Colon (tissue), 2 donors: ENCODE results near the gene GADD45B.
"Not testable (repeated sequence)": the region's sequence is repeated elsewhere in the genome, so short reads cannot be mapped to it uniquely, and the experiment has no call there.

Experiments used
- FAIRE-seq: peaks from 2 replicates; lab custom pipeline; 2012; peaks lifted over from hg19 to GRCh38; lab: Jason Lieb, UNC
- donor health status: control.
- donor health status: control.

GADD45B gene

DNA sequence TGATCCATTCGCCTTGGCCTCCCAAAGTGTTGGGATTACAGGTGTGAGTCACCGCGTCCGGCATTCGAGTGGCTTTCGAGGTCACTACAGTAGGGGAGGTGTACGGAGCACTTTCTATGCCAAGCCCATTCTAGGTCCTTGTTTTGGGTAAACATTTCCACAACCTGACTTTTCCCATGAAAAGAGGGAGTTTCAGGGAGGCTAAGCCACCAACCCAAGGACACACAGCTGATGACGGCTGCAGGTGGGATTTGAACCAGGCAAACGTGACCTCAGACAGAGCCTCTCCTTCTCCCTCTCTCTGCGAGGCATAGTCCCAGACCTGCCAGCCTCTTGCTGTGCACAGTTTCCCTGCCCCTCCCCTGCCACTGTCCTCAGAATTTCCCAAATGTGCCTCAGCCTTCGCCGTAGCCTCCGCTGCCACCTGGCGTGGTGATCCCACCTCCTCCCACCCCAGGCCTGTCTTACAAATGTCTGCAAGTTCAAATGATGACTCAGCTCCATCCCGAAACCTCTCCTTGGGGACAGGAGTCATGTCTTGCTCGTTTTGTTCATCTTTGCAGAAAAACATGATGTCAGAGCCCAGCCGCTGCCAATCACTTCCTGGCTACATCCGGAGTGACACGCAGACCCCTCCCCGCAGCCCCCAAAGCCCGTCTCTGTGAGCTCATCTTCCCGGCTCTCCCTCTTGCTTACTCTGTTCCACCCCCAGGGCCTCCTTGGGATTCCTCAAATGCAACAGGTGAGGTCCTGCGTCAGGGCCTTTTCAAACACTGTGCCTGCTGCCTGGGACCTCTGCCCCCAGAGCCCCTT is 6.6 kb upstream of the GADD45B start:
- no peak for FAIRE-seq

DNA sequence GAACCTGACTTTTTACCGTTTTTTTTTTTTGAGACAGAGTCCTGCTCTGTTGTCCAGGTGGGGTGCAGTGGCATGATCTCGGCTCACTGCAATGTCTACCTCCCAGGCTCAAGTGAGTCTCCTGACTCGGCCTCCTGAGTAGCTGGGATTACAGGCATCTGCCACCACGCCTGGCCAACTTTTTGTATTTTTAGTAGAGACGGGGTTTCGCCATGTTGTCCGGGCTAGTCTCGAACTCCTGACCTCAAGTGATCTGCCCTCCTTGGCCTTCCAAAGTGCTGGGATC is 6.1 kb upstream of the GADD45B start:
- FAIRE-seq, result not testable (repeated sequence)

DNA sequence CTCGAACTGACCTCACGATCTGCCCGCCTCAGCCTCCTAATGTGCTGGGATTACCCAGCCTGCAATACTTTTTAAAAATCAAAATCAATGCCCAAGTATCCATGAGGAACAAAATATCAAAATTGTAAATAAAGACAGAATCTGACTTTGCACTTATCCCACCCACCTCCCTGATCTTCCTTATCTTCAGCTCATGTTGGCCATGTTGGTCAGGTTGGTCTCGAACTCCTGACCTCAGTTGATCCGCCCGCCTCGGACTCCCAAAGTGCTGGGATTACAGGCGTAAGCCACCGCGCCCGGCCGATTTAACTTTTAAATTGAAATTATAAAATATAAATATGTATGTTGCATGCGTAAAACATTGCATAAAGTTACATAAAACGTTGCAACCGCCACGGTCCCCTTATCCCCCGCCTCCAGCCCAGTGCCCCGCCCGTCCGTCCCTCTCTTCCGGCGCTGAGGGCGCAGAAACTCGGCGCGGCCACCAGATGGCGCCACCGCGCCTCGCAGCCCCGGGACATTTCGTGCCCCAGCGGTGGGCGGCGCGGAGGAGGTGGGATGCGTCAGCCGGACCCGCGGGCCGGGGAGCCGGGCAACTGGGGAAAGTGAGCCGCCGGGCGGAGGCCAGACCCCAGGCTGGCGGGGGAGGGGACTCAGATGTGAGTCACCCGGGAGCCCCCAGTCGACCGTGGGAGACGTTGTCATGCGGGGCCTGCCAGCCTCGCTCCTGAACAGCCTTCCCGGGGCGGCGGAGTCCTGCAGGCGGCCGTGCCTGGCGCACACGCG is 1.5 kb upstream of the GADD45B start:
- FAIRE-seq, result no peak

DNA sequence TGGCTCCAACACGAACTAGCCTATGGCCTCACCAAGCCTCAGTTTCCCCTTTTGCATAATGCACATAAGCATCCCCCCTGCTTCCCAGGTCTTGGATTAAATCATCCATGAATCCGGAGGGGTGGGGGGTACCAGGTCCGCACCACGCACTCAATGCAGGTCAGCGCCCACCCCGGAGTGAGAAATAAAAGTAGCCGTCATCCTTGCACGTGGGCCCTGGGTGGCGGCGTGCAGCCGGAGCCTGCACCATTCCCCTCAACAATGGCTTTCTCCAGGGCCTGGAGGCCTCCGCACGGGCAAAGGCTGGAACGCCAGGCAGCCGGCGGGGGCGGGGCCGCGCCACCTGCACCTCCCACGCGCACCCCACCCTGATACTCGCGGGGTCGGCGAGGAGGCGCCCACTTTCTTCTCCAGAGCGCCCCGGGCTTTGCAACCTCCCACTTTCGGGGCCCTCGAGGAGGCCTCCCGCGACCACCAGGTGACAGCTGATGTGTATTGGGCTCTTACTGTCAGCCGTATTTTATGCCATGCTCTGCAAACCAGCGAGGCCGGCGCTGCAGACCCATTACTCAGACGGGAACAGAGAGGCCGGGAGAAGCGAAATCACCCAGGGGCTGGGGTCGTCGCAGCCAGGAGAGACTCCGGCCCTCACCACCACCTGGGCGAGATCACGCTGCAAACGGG is 767 bp upstream of the GADD45B start:
- FAIRE-seq, result no peak

DNA sequence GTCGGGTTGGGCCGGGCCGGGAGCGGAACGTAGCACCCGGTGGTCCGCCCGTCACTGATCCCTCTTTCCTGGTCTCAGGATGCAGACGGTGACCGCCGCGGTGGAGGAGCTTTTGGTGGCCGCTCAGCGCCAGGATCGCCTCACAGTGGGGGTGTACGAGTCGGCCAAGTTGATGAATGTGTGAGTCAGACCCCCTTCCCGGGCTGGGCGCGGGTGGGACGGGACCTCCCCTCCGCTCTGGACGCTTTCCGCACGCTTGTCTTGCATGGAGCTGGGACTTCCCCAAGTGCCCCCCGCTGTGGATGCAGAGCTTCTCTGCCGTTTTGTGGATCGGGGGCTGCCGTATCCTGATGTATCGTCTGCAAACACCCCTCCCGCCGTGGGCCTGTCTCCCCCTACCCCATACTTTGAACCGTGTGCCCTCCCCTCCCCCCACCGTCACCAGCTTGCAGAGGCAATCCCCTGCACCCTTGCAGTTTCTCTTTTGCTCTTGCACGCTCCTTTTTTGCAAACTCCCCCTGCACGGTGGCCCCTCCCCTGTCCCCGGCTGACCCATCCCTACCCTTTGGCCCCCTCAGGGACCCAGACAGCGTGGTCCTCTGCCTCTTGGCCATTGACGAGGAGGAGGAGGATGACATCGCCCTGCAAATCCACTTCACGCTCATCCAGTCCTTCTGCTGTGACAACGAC is 669 bp downstream of the GADD45B start:
- FAIRE-seq, result no peak

DNA sequence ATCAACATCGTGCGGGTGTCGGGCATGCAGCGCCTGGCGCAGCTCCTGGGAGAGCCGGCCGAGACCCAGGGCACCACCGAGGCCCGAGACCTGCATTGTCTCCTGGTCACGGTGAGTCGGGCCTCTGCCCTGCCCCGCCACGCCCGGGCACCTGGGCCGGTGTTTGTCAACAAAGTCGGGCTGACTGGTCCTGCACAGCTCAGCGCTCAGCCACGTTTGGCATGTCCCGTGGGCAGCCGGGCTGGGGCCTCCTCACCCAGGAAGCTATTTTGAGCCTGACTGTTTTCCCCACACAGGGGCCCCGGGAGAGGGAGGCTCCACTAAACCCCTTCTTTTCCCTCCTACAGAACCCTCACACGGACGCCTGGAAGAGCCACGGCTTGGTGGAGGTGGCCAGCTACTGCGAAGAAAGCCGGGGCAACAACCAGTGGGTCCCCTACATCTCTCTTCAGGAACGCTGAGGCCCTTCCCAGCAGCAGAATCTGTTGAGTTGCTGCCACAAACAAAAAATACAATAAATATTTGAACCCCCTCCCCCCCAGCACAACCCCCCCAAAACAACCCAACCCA is 1.3 kb downstream of the GADD45B start:
- no peak for FAIRE-seq

DNA sequence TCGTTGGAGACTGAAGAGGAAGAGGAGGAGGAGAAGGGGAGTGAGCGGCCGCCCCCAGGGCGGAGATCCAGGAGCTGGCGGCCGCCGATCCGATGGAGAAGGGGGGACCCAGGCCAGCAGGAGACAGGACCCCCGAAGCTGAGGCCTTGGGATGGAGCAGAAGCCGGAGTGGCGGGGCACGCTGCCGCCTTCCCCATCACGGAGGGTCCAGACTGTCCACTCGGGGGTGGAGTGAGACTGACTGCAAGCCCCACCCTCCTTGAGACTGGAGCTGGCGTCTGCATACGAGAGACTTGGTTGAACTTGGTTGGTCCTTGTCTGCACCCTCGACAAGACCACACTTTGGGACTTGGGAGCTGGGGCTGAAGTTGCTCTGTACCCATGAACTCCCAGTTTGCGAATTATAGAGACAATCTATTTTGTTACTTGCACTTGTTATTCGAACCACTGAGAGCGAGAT is 1.8 kb downstream of the GADD45B start:
- FAIRE-seq, result no peak

DNA sequence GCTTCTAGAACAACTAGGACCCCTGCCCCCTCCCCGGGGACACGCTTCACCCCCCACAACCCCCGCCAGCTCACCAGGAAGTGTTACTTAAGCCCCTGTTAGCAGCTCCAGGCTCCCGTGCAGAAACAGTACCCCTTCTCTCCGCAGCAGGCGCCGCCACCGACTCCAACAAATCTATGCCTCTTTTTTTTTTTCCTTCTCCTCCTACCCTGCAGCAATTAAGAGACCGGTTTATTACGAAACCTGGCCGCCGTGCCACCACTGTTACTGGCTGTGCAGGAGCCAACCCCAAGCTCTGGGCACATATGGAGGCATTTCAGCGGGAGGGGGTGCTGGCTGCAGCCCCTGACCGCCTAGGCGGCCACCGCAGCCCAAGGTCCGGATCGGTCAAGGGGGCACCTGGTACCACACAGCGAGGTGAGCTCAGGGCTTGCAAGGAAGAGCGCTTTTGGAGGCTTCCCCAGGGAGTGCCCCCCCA is 2.4 kb downstream of the GADD45B start:
- no peak for FAIRE-seq

DNA sequence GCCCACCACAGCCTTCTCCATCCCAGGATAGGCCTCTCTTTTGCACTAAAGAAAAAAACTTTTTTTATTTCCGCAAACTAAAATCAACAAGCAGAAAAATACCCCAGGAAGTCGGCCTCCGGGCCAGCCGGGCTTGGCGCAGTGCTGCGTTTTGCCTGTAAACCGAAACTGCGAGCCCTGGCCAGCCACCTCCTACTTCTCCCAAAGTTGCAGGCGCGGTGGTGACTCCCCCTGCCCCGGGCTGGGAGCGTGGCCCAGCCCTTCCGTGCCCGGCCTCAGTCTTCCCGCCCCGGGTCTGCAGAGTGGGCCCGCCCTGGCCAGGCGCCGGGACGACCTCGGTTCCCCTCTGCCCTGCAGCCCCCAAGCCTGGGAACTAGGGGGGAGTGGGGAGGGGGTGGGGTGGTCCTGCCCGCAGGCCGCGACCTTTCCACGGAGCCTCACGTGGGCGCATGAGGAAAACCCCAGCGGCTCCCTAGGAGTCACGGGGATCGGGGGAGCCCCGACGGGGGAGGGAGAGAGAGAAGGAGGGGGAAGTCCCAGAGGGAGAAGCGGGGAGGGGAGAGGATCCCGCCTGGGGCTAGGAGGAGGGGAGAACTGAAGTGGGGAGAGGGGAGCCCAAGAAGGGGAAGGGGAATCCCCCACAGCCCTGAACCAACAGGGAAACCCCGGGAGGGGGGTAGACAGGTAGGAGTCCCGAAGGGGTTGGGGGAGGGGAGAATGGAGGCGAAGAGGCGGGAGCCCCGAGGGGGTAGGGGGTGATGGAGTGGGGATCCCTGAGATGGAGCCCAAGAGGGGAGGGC is 3.0 kb downstream of the GADD45B start:
- FAIRE-seq, result no peak

DNA sequence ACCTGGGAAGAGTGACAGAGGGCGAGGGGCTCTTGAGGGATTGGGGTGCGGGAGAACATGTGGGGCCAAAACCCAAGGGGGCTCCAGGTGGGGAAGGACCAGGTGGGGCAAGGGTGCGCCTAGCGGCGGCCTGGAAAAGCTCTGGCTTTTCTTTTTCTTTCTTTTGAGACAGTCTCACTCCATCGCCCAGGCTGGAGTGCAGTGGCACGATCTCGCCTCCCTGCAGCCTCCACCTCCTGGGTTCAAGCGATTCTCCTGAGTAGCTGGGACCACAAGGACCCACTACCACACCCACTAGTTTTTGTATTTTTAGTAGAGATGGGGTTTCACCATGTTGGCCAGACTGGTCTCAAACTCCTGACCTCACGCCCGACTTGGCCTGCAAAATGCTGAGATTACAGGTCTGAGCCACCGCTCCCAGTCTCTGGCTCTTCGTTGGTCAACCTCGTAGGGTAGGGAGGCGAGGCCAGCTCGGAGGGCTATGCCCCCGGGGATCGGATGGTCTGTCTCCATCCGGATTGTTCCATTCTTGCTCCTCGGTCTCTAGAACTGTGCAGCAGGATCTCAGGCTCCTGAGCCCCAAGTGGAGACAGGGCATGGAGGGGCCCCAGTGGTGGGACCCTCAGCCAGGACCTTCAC is 3.7 kb downstream of the GADD45B start:
- no peak for FAIRE-seq

DNA sequence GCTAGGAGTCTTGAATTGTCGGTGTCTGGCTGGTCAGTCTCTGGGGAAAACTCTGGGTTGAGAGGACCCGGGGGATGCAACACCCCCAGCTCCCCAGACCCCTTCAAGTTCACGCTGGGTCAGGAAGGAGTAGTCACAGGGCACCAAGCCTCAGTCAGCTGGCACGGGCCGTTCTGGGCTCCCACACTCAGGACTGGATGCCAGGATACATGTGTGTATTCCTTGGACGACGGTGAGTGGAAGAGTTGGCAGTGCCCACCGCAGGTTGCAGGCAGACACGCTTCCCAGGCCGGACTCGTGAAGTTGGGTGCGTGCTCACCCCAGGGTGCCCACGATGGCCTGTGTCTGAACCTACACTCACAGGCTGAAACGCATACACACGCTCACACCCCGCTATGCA is 5.5 kb downstream of the GADD45B start:
- no peak for FAIRE-seq

DNA sequence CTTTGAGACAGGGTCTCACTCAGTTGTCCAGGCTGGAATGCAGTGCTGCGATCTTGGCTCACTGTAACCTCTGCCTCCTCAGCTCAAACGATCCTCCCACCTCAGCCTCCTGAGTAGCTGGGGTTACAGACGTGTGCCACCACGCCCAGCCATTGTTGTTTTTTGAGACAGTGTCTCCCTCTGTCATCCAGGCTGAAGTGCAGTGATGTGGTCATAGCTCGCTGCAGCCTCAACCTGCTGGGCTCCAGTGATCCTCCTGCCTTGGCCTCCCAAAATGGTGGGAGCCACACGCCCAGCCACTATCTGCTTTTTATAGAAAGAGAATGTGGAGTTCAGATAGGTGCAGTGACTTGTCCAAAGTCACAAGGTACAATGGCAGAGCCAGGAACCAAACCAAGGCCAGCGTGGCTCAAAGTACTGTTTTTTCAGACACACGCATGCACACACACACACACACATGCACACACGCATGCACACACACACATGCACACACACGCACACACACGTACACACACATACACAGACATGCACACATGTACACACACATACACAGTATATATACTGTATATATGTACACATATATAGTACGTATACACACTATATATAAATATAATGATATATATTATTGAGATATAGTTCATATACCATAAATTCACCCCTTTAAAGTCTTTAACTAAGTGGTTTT is 6.6 kb downstream of the GADD45B start:
- FAIRE-seq, result no peak

DNA sequence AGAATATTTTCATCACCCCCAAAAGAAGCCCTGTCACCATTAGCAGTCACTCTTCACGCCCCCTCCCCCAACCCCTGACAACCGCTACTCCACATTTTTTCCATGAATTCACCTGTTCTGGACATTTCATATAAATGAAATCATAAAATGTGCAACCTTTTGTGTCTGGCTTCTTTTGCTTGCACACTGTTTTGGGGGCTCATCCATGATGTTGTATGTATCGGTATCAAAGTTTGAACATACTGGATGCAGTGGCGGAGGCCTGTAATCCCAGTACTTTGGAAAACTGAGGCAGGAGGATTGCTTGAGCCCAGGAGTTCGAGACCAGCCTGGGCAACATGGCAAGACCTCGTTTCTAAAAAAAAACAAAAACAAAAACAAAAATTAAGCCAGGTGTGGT is 7.2 kb downstream of the GADD45B start:
- FAIRE-seq, result no peak

DNA sequence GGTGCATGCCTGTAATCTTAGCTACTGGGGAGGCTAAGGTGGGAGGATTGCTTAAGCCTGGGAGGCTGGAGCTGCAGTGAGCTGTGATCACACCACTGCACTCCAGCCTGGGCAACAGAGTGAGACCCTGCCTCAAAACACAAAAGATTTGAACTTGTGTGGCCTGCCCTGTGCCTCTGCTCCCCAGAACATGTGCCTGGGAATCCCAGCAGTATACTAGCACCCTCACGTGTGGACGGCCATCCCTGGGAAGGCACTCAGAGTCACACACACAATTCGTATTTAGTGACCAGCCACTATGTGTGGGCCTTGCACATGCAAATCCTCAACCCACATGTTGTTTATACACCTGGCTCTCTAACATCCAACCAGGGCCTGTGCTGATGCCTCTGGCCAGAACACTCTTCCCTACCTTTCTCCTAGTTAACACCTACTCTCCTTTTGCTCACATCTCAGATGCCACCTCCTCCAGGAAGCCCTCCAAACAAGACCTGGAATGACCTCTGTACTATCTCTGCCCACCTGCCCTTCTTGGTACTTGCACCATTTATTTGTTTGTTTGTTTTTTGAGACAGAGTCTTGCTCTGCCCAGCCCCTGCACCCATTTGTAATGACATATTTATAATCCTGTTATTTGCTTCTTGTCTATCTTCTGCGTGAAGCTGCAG is 7.7 kb downstream of the GADD45B start:
- no peak for FAIRE-seq

DNA sequence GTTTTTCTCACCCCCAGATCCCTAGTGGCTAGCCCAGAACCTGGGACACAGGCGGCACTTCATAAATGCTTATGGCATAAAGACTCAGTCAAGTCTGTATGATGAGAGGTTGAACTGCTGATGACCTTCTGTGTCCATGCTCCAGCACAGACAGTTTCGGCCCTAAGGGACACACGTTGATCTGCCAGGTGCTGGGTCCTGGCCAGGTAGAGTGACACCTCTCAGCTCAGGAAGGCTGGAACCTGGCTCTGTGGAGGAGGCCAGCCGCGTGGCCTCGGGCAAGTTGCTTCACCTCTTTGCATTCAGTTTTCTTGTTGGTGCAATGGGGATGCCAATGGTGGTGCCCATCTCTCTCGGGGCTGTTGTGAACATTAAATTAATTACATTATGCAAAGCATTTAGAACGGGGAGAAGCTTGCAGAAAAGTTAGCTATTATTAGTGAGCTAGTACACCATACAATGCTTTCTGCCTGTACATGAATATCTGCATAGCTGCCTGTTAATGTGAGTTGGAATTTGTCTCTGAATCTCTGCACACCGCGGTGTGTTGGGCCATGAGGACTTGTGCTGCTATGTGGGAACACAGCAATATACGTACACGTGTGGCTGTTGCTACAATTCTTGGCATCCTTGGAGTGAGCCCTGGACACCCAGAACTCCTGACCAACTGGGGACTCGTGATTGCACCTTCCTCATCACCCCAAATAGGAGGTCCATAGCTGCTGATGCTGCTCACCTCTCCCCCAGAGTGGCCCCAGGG is 8.4 kb downstream of the GADD45B start:
- FAIRE-seq, result no peak

DNA sequence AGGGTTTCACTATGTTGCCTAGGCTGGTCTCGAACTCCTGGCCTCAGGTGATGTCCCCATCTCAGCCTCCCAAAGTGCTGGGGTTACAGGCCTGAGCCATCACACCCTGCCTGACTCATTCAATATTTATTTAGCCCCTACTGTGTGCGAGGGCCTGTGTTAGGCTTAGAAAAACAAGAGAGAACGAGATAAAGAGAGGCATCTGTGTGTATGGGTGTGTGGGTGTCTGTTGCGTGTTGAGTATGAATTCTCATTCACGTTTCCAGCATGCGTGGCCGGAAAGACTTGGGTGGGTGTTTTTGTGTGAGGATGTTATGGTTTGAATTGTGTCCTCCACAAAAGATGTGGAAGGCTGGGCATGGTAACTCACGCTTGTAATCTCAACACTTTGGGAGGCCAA is 9.5 kb downstream of the GADD45B start:
- no peak for FAIRE-seq

DNA sequence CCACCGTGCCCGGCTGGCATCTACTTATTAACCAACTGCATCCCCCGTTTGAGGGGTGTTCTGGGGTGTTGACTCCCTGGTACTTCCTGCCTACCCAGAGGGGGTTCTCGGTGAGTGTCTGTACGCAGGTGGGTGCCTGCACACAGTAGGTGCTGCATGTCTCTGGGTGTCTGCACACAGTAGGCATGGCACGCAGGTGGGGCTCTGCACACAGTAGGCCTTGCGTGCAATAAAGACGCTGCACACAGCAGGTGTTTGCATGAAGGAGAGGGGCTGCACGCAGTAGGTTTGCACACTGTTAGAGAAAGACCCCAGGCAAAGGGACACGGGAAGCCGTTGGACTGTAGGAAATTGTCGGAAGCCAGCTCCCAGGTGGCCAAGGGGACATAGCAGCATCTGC is 11.2 kb downstream of the GADD45B start:
- no peak for FAIRE-seq

DNA sequence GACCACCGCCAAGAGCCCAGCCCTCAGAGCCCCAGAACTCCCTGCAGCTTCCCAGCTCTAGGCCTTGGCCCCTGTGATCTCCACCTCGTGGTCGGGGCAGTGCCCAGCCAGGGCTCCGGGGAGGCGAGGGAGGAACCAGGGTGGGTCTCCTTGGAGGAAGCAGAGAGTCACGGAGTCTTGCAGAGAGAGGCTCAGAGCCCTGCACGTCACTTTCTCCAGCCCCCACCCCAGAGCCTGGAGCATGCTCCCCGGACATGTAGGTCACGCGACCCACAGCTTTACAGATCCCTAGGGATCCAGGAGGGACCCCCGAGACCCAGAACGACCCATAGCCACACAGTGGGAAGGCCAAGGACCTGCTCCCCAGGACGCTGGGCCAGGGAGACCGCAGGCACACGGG is 11.9 kb downstream of the GADD45B start:
- no peak for FAIRE-seq
